HCT116 (cell line): ENCODE measurements around the gene TRIM67.

Source experiments
- ATF3 ChIP-seq: IDR thresholded peaks from 2 replicates; pipeline ENCODE4 v1.6.1; 2012
- CEBPB ChIP-seq: IDR thresholded peaks from 2 replicates; pipeline ENCODE4 v1.6.1; 2012; ENCODE audit warnings: low read depth
- CTCF ChIP-seq, 3 experiments: fragments of 200-600 bp in 1 of 3; sonication (generic) in 1 of 3; IDR thresholded peaks in 2 of 3; conservative IDR thresholded peaks in 1 of 3; 2 replicates each; pipeline ENCODE4 v1.5.1; 2012 to 2017; ENCODE audit warnings: low read depth in 2 of 3, low read length in 2 of 3, antibody characterized with exemption in 1 of 3, borderline replicate concordance in 1 of 3, control low read depth in 1 of 3, mild to moderate bottlenecking in 1 of 3, mixed read lengths in 1 of 3, mixed run types in 1 of 3, moderate library complexity in 1 of 3; ENCODE audit not compliant: insufficient read depth in 1 of 3
- JUND ChIP-seq: IDR thresholded peaks from 2 replicates; pipeline ENCODE4 v1.6.1; 2012
- POLR2A ChIP-seq: IDR thresholded peaks from 2 replicates; pipeline ENCODE4 v1.7.0; 2011; ENCODE audit warnings: borderline replicate concordance; ENCODE audit not compliant: insufficient read depth, insufficient read length; ENCODE audit errors: extremely low read depth
- POLR2AphosphoS5 ChIP-seq: IDR thresholded peaks from 2 replicates; pipeline ENCODE4 v1.6.1; 2011; ENCODE audit warnings: mild to moderate bottlenecking, low read depth, low read length, moderate library complexity
- REST ChIP-seq: IDR thresholded peaks from 2 replicates; pipeline ENCODE4 v1.6.1; 2012; ENCODE audit warnings: low read depth
- SIN3A ChIP-seq: IDR thresholded peaks from 2 replicates; pipeline ENCODE4 v1.6.1; 2012; ENCODE audit warnings: low read depth
- YY1 ChIP-seq: IDR thresholded peaks from 2 replicates; pipeline ENCODE4 v1.6.1; 2011; ENCODE audit warnings: low read length, low read depth, moderate library complexity, mild to moderate bottlenecking; ENCODE audit not compliant: insufficient replicate concordance; ENCODE audit errors: extremely low read depth

- TF ChIP-seq CTCF (IDR thresholded peaks at IDR 0.05 in 2 of 3, conservative IDR thresholded peaks at IDR 0.05 in 1 of 3; ENCODE audit: borderline replicate concordance in 1 of 3, insufficient read depth in 1 of 3, low read depth in 2 of 3, low read length in 2 of 3) (no peak), POLR2A (no peak), ATF3 (no peak), REST (no peak), JUND (no peak), SIN3A (no peak), CEBPB (no peak), POLR2AphosphoS5 (no peak), YY1 (no peak)
These were observed 32.0 kb downstream of the TRIM67 start for GRCh38 chr1:231193710-231194340.
